LNCAP (cell line): ENCODE results near the gene SH3RF3.

Experiments
- TF ChIP-seq, protein P1 (sequence below): fragments of 450-650 bp; IDR thresholded peaks from 2 replicates; pipeline ENCODE4 v1.5.1; 2017; ENCODE audit warnings: mild to moderate bottlenecking

The SH3RF3 gene

DNA sequence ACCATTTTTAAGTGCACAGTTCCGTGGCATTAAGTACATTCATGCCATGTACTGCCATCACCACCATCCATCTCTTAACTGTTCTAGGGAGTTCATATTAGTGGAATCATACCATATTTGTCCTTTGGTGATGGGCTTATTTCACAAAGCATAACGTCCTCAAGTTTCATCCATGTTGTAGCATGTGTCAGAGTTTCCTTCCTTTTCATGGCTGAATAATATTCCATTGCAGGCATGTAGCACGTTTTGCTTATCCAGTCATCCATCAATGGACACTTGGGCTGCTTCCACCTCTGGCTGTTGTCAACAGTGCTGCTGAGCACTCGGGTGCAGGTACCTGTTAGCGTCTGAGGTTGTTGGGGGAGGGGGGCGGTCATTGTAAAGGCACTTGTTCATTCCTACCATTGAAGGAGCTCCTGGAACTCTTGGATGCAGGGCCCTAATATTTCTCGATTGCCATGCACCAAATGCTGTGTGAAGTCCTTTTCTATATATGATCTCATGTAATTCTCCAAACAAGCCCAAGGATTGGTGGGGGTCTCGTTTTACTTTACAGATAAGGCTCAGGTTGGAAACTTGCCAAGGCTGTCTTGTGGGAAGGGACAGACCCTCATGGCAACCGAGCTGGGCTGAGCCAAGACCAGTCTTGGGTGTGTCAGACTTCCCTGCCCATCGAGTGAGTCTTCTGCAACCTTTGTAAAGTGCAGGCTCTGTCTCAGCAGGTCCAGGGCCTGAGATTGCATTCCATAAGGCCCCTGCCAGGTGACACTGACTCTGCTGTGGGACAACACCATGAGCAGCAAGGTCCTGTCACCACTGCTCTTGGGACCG lies 42.9 kb upstream of the SH3RF3 start:
- TF ChIP-seq, protein P1, sequence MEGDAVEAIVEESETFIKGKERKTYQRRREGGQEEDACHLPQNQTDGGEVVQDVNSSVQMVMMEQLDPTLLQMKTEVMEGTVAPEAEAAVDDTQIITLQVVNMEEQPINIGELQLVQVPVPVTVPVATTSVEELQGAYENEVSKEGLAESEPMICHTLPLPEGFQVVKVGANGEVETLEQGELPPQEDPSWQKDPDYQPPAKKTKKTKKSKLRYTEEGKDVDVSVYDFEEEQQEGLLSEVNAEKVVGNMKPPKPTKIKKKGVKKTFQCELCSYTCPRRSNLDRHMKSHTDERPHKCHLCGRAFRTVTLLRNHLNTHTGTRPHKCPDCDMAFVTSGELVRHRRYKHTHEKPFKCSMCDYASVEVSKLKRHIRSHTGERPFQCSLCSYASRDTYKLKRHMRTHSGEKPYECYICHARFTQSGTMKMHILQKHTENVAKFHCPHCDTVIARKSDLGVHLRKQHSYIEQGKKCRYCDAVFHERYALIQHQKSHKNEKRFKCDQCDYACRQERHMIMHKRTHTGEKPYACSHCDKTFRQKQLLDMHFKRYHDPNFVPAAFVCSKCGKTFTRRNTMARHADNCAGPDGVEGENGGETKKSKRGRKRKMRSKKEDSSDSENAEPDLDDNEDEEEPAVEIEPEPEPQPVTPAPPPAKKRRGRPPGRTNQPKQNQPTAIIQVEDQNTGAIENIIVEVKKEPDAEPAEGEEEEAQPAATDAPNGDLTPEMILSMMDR: no peak

DNA sequence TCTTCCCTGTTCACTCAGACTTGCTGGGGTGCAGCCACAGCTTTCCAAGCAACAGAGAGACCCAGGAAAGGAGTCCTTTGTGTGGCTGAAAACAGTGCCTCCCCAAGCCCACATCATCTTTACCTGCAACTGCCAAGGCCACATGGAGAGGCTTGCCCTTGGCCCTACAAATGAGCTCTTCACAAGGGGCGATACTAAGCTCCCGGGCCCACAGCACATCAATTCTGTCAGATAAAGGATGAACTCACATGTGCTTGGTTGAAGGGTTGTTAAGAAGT lies 42.3 kb upstream of the SH3RF3 start:
- TF ChIP-seq, protein P1: no peak

DNA sequence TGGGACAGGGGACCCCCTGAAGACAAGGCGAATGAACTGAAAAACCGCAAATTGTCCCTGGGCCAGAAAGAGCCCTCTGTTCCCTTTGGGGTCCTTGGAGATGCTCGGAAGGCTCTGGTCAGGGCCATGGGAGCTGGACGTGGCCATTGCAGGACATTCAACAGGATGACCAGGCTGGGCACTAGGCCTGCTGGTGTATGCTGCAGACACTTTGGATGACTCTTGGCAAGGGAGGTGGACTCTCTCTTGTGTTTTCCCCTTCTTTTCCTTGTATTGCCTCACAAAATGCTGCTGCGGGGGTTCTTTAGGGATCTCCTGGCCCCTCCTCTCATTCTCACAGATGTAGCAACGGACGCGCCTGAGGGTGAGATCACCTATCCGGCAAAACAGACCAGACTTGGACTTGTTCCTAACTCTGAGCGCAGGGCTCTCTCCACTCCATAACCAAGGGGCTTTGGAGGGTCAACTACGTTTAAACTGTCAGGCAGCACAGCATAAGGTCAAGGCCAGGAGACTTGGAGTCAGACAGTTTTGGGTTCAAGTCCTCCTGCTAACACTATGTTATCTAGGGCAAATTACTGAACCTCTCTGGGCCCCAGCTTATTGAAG lies 41.8 kb upstream of the SH3RF3 start:
- TF ChIP-seq, protein P1: no peak

DNA sequence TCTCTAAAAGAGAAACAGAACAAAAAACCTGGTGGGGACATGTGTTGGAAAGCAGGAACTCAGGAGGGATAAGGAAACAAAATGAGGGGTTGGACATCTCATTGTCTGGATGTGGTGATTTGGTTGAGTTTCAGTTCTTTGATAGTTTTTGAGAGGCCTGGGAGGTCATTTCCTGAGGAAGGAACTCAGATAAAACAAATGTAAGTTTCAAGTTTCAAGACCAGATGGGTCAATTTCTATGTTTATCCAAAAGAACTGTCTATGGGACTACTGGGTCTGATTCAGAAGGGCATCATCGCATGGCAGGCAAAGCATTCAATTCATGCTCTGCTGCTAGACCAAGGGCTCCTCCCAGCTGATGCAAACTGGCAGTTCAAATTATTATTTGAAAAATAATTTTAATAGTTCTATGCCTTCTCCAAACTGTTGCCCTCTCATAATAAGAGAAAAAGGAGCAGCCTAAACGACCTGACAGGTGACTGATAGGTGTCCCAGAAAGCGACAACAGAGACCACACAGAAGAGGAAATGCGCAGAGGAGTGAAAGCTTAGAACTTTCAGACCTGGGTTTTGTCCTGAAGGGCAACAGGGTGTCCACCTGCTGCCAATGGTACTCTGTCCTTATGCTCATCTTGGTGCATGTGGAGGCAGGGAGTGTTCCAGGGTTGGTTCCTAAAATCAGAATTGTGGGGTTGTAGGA lies 39.3 kb upstream of the SH3RF3 start:
- TF ChIP-seq, protein P1: no peak

DNA sequence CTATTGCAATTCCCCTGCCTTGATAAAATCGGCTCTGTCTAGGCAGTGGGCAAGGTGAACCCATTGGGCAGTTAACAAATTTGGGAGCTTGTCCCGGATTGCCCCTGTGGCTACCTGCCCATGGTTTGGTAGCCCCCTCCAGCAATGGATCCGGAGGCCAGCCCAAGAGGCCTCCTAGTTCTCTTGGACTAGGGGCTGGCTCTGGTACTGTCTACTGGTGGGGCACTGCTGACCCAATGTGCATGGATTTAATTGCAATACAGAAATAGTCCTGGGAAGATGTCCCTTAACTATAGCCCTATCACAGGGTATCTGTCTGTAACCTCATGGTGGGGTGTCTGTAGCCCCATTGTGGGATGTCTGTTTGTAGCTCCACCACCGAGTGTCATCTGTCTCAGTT lies 37.5 kb upstream of the SH3RF3 start:
- TF ChIP-seq, protein P1: no peak

DNA sequence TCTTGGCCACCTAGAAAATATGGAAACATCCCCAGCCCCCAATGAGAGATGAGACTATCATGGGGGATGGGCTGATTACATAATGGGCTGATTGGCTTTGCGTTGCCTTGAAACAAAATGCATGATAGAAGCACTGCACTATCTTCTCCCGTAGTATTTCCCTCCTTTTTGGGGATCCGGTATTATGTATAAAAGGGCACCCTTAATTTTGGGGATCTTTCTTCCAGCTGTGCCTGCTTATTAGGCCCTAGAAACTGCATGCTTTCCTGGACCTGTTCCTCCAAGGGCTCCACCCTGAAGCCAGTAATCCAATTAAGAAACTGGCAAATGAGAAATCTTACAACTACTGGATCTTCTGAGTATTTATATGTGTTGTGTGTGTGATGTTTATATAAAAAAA lies 34.9 kb upstream of the SH3RF3 start:
- TF ChIP-seq, protein P1: no peak

DNA sequence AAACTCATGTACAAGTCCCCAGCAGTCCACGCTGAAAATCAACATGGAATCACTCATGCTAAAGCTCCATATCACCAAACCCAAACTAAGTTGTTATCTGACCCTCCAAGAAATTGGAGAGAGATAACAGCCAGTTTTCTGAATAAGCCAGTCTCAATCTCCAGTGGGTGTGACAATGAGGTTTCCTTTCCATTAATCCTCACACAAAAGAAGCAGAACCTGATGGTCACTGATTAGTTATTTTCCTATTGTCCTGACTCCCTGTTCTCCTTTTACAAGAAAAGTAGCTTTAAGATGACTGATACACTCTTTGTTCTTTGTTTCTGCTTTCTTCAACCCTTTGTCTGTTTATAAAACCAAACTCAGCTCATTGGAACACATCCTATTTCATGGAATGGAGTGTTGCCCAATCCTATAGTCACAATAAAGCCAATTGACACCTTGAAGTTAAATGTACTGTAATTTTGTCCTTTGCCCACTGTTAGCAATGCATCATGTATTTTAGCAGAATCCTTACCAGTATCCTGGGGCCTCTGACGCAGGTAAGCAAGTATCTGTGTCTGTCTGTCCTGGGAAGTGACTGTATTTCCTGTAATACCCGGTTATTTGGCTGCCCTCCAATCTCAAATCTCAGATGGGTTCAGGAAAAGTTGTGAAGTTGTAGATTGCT lies 30.6 kb upstream of the SH3RF3 start:
- TF ChIP-seq, protein P1: no peak
